H1 (cell line): Measurements from ENCODE around the gene SLC34A1. TPM values are rescaled to one million over a fixed set of nuclear protein-coding genes. Genes with fewer than 3 reads are reported as not detected.
A peak's percentile ranks its signal among the peaks of the same experiment; 100 is the strongest.

ENCODE experiments used
- SIN3A ChIP-seq, 2 experiments: IDR thresholded peaks in 1 of 2; conservative IDR thresholded peaks in 1 of 2; 2 replicates each; pipeline ENCODE4 v1.6.1; 2011 to 2012; ENCODE audit warnings: low read length in 2 of 2, improper control_type of control experiment in 1 of 2, low read depth in 1 of 2, mild to moderate bottlenecking in 1 of 2
- polyA plus RNA-seq, 7 experiments: library from polyadenylated mRNA; depleted of rRNA in 3 of 7; stranded (reverse) in 5 of 7; unstranded in 2 of 7; fragments of >200 nt in 5 of 7; fragments of 200-250 nt in 2 of 7; gene quantifications; 1 replicate in 5 of 7; 2 replicates in 1 of 7; 4 replicates in 1 of 7; pipeline versions ENCODE4 v1.2.1 to v1.2.3, GENCODE V29; 2011 to 2013; ENCODE audit warnings: missing spikeins in 2 of 7, mixed read lengths in 2 of 7
- total RNA-seq: library from RNA; stranded (reverse); fragmentation: NEBNext Ultra II Directional; extraction: Animal tissue kit (Norgen Biotek cat#: 25700); gene quantifications from 2 replicates; pipeline ENCODE4 v1.2.1, GENCODE V29; 2021
- TF ChIP-seq, protein P1 (sequence below): fragments of 300-600 bp; sonication (generic); IDR thresholded peaks from 2 replicates; pipeline ENCODE4 v1.7.1; 2012; ENCODE audit warnings: low read length, moderate library complexity, mild to moderate bottlenecking, inconsistent platforms; ENCODE audit not compliant: insufficient replicate concordance

The SLC34A1 gene
- total and polyA plus RNA-seq, 2 of the 8 experiments (the other 6 are each of a cell fraction or from before 2014, with no cell fraction given) = not detected

DNA sequence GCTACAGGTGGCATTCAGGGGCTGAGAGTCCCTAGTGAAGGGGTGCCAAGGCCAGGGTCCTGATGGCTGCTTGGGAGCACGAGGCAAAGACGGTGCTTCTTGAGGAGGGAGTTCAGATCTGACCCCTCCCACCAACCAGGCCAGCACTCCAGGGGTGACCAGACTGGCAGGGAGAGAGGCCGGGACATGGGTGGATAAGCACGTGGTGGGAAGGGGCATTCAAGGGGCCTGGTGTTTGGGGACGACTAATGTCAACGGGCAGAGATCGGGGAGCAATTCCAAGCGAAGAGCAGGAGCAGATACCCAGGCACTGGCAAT, 22.0 kb upstream of the SLC34A1 start (continued):
- TF ChIP-seq, protein P1, sequence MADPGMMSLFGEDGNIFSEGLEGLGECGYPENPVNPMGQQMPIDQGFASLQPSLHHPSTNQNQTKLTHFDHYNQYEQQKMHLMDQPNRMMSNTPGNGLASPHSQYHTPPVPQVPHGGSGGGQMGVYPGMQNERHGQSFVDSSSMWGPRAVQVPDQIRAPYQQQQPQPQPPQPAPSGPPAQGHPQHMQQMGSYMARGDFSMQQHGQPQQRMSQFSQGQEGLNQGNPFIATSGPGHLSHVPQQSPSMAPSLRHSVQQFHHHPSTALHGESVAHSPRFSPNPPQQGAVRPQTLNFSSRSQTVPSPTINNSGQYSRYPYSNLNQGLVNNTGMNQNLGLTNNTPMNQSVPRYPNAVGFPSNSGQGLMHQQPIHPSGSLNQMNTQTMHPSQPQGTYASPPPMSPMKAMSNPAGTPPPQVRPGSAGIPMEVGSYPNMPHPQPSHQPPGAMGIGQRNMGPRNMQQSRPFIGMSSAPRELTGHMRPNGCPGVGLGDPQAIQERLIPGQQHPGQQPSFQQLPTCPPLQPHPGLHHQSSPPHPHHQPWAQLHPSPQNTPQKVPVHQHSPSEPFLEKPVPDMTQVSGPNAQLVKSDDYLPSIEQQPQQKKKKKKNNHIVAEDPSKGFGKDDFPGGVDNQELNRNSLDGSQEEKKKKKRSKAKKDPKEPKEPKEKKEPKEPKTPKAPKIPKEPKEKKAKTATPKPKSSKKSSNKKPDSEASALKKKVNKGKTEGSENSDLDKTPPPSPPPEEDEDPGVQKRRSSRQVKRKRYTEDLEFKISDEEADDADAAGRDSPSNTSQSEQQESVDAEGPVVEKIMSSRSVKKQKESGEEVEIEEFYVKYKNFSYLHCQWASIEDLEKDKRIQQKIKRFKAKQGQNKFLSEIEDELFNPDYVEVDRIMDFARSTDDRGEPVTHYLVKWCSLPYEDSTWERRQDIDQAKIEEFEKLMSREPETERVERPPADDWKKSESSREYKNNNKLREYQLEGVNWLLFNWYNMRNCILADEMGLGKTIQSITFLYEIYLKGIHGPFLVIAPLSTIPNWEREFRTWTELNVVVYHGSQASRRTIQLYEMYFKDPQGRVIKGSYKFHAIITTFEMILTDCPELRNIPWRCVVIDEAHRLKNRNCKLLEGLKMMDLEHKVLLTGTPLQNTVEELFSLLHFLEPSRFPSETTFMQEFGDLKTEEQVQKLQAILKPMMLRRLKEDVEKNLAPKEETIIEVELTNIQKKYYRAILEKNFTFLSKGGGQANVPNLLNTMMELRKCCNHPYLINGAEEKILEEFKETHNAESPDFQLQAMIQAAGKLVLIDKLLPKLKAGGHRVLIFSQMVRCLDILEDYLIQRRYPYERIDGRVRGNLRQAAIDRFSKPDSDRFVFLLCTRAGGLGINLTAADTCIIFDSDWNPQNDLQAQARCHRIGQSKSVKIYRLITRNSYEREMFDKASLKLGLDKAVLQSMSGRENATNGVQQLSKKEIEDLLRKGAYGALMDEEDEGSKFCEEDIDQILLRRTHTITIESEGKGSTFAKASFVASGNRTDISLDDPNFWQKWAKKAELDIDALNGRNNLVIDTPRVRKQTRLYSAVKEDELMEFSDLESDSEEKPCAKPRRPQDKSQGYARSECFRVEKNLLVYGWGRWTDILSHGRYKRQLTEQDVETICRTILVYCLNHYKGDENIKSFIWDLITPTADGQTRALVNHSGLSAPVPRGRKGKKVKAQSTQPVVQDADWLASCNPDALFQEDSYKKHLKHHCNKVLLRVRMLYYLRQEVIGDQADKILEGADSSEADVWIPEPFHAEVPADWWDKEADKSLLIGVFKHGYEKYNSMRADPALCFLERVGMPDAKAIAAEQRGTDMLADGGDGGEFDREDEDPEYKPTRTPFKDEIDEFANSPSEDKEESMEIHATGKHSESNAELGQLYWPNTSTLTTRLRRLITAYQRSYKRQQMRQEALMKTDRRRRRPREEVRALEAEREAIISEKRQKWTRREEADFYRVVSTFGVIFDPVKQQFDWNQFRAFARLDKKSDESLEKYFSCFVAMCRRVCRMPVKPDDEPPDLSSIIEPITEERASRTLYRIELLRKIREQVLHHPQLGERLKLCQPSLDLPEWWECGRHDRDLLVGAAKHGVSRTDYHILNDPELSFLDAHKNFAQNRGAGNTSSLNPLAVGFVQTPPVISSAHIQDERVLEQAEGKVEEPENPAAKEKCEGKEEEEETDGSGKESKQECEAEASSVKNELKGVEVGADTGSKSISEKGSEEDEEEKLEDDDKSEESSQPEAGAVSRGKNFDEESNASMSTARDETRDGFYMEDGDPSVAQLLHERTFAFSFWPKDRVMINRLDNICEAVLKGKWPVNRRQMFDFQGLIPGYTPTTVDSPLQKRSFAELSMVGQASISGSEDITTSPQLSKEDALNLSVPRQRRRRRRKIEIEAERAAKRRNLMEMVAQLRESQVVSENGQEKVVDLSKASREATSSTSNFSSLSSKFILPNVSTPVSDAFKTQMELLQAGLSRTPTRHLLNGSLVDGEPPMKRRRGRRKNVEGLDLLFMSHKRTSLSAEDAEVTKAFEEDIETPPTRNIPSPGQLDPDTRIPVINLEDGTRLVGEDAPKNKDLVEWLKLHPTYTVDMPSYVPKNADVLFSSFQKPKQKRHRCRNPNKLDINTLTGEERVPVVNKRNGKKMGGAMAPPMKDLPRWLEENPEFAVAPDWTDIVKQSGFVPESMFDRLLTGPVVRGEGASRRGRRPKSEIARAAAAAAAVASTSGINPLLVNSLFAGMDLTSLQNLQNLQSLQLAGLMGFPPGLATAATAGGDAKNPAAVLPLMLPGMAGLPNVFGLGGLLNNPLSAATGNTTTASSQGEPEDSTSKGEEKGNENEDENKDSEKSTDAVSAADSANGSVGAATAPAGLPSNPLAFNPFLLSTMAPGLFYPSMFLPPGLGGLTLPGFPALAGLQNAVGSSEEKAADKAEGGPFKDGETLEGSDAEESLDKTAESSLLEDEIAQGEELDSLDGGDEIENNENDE = no peak
- TF ChIP-seq SIN3A (conservative IDR thresholded peaks at IDR 0.05 in 1 of 2, IDR thresholded peaks at IDR 0.05 in 1 of 2; ENCODE audit: low read depth in 1 of 2, low read length in 2 of 2) = 0 out of 4 replicates have a peak, but pooled peaks of 1 of the 2 experiments have one; percentile 5
